ENCODE data around the gene MAOB. TPM values are rescaled to one million over a fixed set of nuclear protein-coding genes. Genes with fewer than 3 reads are reported as not detected.

MAOB gene
- total RNA-seq, 2 donors from 2014 or later: 0.46 to 0.73 TPM

DNA sequence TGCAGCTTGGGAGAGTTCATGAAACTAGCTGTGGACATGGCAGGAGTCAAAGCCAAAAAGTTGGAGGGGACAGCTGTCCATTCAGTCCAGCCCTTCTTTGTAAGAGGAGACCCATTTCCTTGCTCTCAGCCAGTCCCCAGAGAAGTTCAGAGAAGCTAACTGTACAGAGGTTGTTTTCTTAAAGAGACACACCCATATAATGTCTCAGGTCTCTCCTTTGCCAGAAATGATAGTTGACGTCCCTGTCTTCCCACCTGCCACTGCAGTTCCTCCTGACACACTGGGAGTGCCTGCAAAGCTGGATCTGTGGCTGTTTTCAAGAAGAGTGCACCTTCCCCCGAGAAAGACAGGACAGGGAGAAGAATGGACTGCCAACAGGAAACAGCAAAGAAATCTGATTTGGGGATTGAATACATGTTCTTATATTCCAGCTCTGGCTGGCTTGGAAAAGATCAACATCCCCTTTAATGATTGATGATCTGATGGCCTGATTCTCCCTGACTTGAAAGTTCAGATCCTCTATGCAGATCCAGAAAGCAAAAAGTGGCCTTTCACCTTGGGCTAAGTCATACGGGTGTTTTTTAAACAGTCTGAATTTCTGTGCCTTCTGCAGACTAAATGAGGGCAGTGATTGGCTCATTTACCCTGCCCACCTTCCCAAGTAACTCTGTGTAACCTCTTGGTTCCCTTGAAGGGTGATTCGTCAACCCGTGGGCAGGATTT, 139.0 kb downstream of the MAOB start:
- Mint-ChIP-seq H3K36me3 (ENCODE audit: low read depth) (no peaks in the 10 kb centered on the region), H3K4me1 (peaks cover 2% of the 10 kb centered on the region), H3K9me3 (peaks cover 11% of the 10 kb centered on the region), H3K27me3 (ENCODE audit: insufficient read depth) (no peaks in the 10 kb centered on the region), H3K27ac (no peak overlapping the region), H3K4me3 (no peak overlapping the region)
- no peak overlapping the region for H3K9ac ChIP-seq (ENCODE audit: extremely low read depth, low read length, poor library complexity, severe bottlenecking)
- no peak overlapping the region for H3K27ac ChIP-seq (ENCODE audit: low read depth, low read length)
- no peak for DNase-seq
- no peaks in the 10 kb centered on the region for H3K36me3 ChIP-seq (ENCODE audit: control insufficient read depth, insufficient read depth, low read length)
- H3K4me1 ChIP-seq (ENCODE audit: control insufficient read depth, insufficient read depth, low read length): no peaks in the 10 kb centered on the region
- no peak overlapping the region for H3K4me3 ChIP-seq (ENCODE audit: low read length)
- WGBS, 2 experiments (ENCODE audit: insufficient coverage in 1 of 2, insufficient read length in 1 of 2): 94 to 100% methylated on average over 2 to 5 of the region's 5 CpGs
- H3K9me3 ChIP-seq (ENCODE audit: control insufficient read depth, low read length): no peaks in the 10 kb centered on the region
- TF ChIP-seq, protein P1, sequence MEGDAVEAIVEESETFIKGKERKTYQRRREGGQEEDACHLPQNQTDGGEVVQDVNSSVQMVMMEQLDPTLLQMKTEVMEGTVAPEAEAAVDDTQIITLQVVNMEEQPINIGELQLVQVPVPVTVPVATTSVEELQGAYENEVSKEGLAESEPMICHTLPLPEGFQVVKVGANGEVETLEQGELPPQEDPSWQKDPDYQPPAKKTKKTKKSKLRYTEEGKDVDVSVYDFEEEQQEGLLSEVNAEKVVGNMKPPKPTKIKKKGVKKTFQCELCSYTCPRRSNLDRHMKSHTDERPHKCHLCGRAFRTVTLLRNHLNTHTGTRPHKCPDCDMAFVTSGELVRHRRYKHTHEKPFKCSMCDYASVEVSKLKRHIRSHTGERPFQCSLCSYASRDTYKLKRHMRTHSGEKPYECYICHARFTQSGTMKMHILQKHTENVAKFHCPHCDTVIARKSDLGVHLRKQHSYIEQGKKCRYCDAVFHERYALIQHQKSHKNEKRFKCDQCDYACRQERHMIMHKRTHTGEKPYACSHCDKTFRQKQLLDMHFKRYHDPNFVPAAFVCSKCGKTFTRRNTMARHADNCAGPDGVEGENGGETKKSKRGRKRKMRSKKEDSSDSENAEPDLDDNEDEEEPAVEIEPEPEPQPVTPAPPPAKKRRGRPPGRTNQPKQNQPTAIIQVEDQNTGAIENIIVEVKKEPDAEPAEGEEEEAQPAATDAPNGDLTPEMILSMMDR (conservative IDR thresholded peaks at IDR 0.05): no peak
- no peaks in the 10 kb centered on the region for H3K27me3 ChIP-seq (ENCODE audit: control insufficient read depth, insufficient read depth, low read length, poor library complexity, severe bottlenecking)

DNA sequence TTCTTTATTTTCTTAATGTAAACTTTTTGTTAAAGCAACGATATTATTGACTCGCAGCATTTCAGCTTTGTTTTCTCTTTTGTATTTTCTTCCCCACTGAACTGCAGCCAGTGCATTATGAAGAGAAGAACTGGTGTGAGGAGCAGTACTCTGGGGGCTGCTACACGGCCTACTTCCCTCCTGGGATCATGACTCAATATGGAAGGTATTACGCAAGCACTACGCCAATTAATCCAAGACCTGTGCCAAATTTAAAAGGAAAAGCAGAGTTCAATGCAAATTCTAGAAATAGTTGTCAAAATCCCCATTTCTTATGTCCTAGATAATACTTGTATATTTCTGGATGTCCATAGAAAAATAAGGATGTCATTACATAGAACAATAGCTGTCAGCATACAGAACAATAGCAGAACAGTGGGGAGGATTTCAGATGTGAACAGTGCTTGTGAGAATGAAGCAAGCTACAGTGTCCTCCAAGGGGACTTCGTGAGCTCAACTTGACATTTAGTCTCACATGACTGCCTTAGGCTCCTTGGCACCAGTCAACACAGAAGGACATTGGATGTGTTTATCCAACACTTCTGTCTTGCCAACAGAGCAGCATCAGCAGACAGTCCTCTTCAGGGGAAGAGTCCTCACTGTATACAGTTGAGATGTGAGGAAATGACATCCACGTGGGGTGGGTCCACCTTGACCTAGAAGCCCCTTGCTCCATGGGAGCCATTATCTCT, 140.2 kb downstream of the MAOB start:
- H3K4me3 Mint-ChIP-seq: no peak overlapping the region
- H3K36me3 Mint-ChIP-seq (ENCODE audit: low read depth): no peaks in the 10 kb centered on the region
- Histone ChIP-seq H3K4me3 (ENCODE audit: low read length) (no peak overlapping the region), H3K9me3 (ENCODE audit: control insufficient read depth, low read length) (no peaks in the 10 kb centered on the region), H3K9ac (ENCODE audit: extremely low read depth, low read length, poor library complexity, severe bottlenecking) (no peak overlapping the region), H3K36me3 (ENCODE audit: control insufficient read depth, insufficient read depth, low read length) (no peaks in the 10 kb centered on the region), H3K27ac (ENCODE audit: low read depth, low read length) (no peak overlapping the region), H3K27me3 (ENCODE audit: control insufficient read depth, insufficient read depth, low read length, poor library complexity, severe bottlenecking) (no peaks in the 10 kb centered on the region), H3K4me1 (ENCODE audit: control insufficient read depth, insufficient read depth, low read length) (peaks cover 1% of the 10 kb centered on the region)
- DNase-seq: no peak
- no peaks in the 10 kb centered on the region for H3K27me3 Mint-ChIP-seq (ENCODE audit: insufficient read depth)
- H3K27ac Mint-ChIP-seq: no peak overlapping the region
- TF ChIP-seq, protein P1 (conservative IDR thresholded peaks at IDR 0.05): no peak
- WGBS, 2 experiments (ENCODE audit: insufficient coverage in 1 of 2, insufficient read length in 1 of 2): 67 to 78% methylated on average over 3 to 7 of the region's 7 CpGs
- peaks cover 14% of the 10 kb centered on the region for H3K9me3 Mint-ChIP-seq
- H3K4me1 Mint-ChIP-seq: peaks cover 2% of the 10 kb centered on the region

DNA sequence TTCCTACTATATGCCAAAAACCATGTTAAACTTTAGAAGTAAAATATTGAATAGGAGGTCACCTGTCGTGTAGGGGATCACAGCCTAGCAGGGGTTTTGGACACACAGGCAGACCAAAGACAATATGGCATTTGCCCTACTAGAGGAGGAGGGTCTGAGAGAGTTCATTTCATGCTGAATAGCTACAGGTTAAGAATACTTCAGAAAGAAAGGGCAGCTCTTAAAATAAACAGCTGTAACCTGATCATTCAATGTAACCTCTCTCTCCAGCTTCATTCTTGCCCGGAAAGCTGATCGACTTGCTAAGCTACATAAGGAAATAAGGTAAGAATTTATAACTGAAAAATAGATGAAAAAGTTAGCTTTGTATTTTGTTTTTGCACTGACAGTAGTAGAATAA, 146.3 kb downstream of the MAOB start:
- Mint-ChIP-seq H3K27ac (no peak overlapping the region), H3K27me3 (ENCODE audit: insufficient read depth) (no peaks in the 10 kb centered on the region), H3K36me3 (ENCODE audit: low read depth) (no peaks in the 10 kb centered on the region), H3K4me3 (no peak overlapping the region), H3K9me3 (peaks cover 17% of the 10 kb centered on the region), H3K4me1 (peaks cover 8% of the 10 kb centered on the region)
- Histone ChIP-seq H3K9ac (ENCODE audit: extremely low read depth, low read length, poor library complexity, severe bottlenecking) (no peak overlapping the region), H3K27me3 (ENCODE audit: control insufficient read depth, insufficient read depth, low read length, poor library complexity, severe bottlenecking) (no peaks in the 10 kb centered on the region), H3K36me3 (ENCODE audit: control insufficient read depth, insufficient read depth, low read length) (no peaks in the 10 kb centered on the region), H3K9me3 (ENCODE audit: control insufficient read depth, low read length) (no peaks in the 10 kb centered on the region), H3K27ac (ENCODE audit: low read depth, low read length) (no peak overlapping the region), H3K4me1 (ENCODE audit: control insufficient read depth, insufficient read depth, low read length) (peaks cover 2% of the 10 kb centered on the region), H3K4me3 (ENCODE audit: low read length) (no peak overlapping the region)
- DNase-seq: no peak
- TF ChIP-seq, protein P1 (conservative IDR thresholded peaks at IDR 0.05): no peak
- 91% methylated on average over 3 of the region's 3 CpGs; no CpG with 5 or more reads in 1 of the 2 experiments for WGBS, 2 experiments (ENCODE audit: insufficient coverage in 1 of 2, insufficient read length in 1 of 2)
